Measurements from ENCODE around the gene GPBP1.

DNA sequence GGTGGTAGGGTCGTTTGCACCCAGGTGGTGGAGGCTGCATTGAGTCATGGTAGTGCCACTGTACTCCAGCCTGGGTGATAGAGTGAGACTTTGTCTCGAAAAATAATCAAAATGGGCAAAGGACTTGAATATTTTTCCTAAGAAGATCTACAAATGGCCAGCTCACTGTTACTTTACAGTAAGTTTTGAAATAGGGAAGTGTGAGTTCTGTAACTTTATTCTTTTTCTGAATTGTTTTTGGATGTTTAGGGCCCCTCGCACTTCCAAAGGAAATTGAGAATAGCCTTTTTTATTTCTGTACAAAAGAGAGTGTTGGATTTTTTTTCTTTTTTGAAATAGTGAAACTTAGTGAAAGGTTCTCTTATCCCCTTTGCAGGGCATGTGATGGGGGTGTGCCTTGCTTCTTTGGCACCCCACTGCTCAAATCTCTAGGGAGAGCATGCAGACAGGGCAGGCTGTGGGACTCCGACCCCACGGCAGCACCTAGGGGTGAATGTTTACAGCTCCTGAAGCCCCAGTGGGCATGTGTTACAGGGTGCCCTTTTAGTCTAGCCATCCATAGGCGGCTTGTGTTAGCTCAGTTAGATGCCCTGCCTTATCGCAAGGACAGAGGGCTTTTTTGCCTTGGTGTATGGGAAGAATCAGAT lies 33.3 kb downstream of the GPBP1 start:
- no peak for TF ChIP-seq TAF1 (IDR thresholded peaks at IDR 0.05; ENCODE audit: low read depth, low read length)
- no peak for TF ChIP-seq POU2F2 (IDR thresholded peaks at IDR 0.05; ENCODE audit: low read depth, low read length)
- no peak for TF ChIP-seq POLR2AphosphoS5 (IDR thresholded peaks at IDR 0.05; ENCODE audit: low read depth, low read length)

Measured in GM12891 (cell line).